GM12873 (cell line): ENCODE data around the gene LAMP1.

Experiments
- CTCF ChIP-seq: IDR thresholded peaks from 2 replicates; pipeline ENCODE4 v1.5.1; 2012; ENCODE audit warnings: low read depth, mild to moderate bottlenecking, moderate library complexity, low read length, control low read depth; ENCODE audit not compliant: insufficient read depth; ENCODE audit errors: missing control alignments

Gene LAMP1

GRCh38 chr13:113333076-113333475 lies 36.0 kb downstream of the LAMP1 start:
- TF ChIP-seq CTCF = no peak

- no peak for TF ChIP-seq CTCF
Measured at GRCh38 chr13:113337556-113337955, 40.5 kb downstream of the LAMP1 start.

GRCh38 chr13:113337976-113338375 lies 40.9 kb downstream of the LAMP1 start:
- TF ChIP-seq CTCF = no peak

GRCh38 chr13:113338451-113338850 lies 41.4 kb downstream of the LAMP1 start:
- TF ChIP-seq CTCF = no peak

GRCh38 chr13:113342820-113343691 lies 46.0 kb downstream of the LAMP1 start:
- no peak for TF ChIP-seq CTCF

- TF ChIP-seq CTCF = no peak
Measured at GRCh38 chr13:113343692-113343968, 46.6 kb downstream of the LAMP1 start.

GRCh38 chr13:113345486-113345885 lies 48.4 kb downstream of the LAMP1 start:
- no peak for TF ChIP-seq CTCF
